ENCODE results near the gene PRM1. TPM values are rescaled to one million over a fixed set of nuclear protein-coding genes. Genes with fewer than 3 reads are reported as not detected.
A peak's percentile ranks its signal among the peaks of the same experiment; 100 is the strongest.

The PRM1 gene
- total RNA-seq, 1 donor, result not detected

DNA sequence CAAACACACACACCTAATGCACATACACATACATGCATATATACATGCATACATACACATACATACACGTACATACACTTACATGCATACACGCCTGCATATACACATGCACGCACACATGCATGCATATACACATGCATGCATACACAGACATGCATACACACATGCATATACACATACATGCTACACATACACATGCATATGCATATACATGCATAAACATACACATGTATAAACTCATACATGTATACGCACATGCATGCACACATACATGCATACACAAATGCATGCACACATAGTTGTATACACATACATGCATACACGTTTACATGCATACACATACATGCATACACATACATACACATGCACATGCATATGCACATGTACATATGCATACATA is 40.5 kb upstream of the PRM1 start:
- no peak for TF ChIP-seq CTCF (IDR thresholded peaks at IDR 0.05; ENCODE audit: insufficient read depth, low read depth, low read length)
- H3K4me3 ChIP-seq (ENCODE audit: low read depth, low read length), result no peak overlapping the region
- no peak for DNase-seq (ENCODE audit: low read depth)

- no peak for TF ChIP-seq CTCF (IDR thresholded peaks at IDR 0.05; ENCODE audit: insufficient read depth, low read depth, low read length)
- no peak for DNase-seq (ENCODE audit: low read depth)
- no peak overlapping the region for H3K4me3 ChIP-seq (ENCODE audit: low read depth, low read length)
These were observed 39.0 kb upstream of the PRM1 start for GRCh38 chr16:11320170-11320569.

- DNase-seq (ENCODE audit: low read depth), result no peak
- no peak overlapping the region for H3K4me3 ChIP-seq (ENCODE audit: low read depth, low read length)
- TF ChIP-seq CTCF (IDR thresholded peaks at IDR 0.05; ENCODE audit: insufficient read depth, low read depth, low read length), result no peak
These were observed 38.5 kb upstream of the PRM1 start for GRCh38 chr16:11319529-11320146.

DNA sequence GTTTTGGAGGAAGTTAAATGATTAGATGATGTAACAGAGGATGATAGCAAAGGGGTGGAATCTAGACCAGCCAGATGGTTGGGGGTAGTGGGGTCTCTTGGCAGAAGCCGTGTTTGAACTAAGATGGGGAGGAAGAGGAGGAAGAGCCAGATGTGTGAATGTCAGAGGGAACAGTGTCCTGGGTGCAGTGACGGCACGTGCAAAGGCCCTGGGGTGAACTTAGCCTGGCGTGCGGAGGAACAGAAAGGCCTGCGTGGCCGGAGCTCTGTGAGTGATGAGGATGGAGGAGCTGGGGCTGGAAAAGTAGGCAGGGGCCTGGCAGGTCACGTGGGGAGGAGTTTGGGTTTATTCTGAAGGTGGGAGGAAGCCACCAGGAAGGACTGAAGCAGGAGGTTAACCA is 37.7 kb upstream of the PRM1 start:
- DNase-seq (ENCODE audit: low read depth), result no peak
- no peak for TF ChIP-seq CTCF (IDR thresholded peaks at IDR 0.05; ENCODE audit: insufficient read depth, low read depth, low read length)
- no peak overlapping the region for H3K4me3 ChIP-seq (ENCODE audit: low read depth, low read length)

GRCh38 chr16:11316331-11317015 is 35.3 kb upstream of the PRM1 start:
- DNase-seq (ENCODE audit: low read depth), result peak; percentile 60
- TF ChIP-seq CTCF (IDR thresholded peaks at IDR 0.05; ENCODE audit: insufficient read depth, low read depth, low read length), result no peak
- H3K4me3 ChIP-seq (ENCODE audit: low read depth, low read length), result no peak overlapping the region

DNA sequence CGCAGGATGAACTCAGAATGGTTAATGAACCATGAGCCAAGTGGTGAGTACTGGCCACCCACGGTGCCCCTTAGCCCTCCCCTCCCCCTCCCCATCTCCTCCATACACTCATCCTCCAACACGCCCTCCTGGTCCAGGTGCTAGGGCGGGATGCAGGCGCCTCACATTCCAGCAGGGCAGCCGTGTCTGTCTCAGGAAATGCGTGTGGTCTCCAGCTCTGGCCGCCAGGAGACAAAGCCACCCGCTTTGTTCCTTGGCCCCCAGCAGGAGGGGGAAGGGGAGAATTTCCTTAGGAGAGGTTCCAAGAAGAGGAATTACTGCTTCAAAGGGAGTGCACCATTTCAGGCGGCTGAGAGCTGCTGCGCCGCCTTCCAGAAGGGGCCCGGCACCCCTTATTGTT is 34.4 kb upstream of the PRM1 start:
- DNase-seq (ENCODE audit: low read depth), result peak; percentile 49
- H3K4me3 ChIP-seq (ENCODE audit: low read depth, low read length), result no peak overlapping the region
- peak; percentile 25 for TF ChIP-seq CTCF (IDR thresholded peaks at IDR 0.05; ENCODE audit: insufficient read depth, low read depth, low read length)

Measured in fibroblast of villous mesenchyme (primary cell).